SHP77 treated with DMSO at 0.1 percent for 48 hours (cell line): ENCODE measurements around the gene BLTP3A.
"Not testable (repeated sequence)": the region's sequence is repeated elsewhere in the genome, so short reads cannot be mapped to it uniquely, and the experiment has no call there.

Experiments used
- DNase-seq: peaks from one replicate; lab custom pipeline; 2025; lab: John Stamatoyannopoulos, UW

Gene BLTP3A, protein sequence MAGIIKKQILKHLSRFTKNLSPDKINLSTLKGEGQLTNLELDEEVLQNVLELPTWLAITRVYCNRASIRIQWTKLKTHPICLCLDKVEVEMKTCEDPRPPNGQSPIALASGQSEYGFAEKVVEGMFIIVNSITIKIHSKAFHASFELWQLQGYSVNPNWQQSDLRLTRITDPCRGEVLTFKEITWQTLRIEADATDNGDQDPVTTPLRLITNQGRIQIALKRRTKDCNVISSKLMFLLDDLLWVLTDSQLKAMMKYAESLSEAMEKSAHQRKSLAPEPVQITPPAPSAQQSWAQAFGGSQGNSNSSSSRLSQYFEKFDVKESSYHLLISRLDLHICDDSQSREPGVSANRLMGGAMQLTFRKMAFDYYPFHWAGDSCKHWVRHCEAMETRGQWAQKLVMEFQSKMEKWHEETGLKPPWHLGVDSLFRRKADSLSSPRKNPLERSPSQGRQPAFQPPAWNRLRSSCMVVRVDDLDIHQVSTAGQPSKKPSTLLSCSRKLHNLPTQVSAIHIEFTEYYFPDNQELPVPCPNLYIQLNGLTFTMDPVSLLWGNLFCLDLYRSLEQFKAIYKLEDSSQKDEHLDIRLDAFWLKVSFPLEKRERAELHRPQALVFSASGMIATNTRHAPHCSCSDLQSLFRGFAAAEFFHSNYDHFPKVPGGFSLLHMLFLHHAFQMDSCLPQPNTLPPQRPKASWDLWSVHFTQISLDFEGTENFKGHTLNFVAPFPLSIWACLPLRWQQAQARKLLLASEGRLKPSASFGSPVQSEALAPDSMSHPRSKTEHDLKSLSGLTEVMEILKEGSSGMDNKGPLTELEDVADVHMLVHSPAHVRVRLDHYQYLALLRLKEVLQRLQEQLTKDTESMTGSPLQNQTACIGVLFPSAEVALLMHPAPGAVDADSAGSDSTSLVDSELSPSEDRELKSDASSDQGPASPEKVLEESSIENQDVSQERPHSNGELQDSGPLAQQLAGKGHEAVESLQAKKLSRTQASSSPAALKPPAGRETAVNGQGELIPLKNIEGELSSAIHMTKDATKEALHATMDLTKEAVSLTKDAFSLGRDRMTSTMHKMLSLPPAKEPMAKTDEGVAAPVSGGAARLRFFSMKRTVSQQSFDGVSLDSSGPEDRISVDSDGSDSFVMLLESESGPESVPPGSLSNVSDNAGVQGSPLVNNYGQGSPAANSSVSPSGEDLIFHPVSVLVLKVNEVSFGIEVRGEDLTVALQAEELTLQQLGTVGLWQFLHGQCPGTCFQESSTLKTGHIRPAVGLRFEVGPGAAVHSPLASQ (N-terminal part only)

DNA sequence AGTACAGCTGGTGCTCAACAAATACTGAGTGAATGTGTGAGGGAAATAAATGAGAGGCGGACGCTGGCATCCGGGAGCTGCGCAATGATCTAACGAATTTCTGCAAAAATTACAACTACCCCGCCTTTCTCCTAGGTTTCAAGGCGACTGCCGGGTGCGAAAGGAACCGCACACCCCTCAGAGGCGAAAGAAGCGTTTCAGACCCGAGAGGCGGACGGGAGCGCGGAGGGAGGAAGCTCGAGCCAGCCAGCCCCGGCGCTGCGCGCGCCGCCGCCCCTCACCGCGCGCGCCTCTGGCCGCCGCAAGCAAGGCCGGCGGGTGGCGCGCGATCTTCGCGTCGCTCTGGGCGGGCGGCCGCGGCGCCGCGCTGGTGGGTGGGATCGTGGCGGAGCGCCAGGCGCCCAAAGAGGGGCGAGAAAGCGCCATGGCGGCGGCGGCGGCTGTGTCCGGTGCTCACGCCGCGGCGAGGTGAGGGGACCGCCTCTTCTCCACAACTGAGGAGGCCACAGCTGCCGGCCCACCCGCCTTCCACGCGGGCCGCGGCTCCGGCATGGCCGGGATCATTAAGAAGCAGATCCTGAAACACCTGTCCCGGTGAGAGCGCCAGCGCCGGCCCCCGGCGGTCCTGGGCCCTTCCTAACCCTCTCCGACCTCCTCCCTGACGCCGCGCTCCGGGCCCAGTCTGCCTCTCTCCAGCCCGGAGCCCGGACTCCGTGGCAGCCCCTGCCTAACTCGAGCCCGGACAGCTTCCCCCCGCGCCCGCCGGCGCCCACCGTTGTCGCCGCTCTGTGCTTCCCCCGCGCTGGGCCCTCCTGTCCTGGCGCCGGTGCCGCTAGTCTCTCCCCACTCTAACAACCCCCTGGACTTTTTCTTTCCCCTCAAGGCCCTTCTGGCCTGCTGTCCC lies at the start of gene BLTP3A:
TSS of gene BLTP3A (plus strand) at position 383 of the 904 bp plus-strand sequence. CDS start at position 551, 168 bp downstream.
- peak; percentile 34 for DNase-seq

GRCh38 chr6:34742094-34742493 lies 49.8 kb upstream of the BLTP3A start:
- DNase-seq, result no peak

- no peak for DNase-seq
Observed at GRCh38 chr6:34743625-34744293, 48.1 kb upstream of the BLTP3A start.

- not testable (repeated sequence) for DNase-seq
Observed at GRCh38 chr6:34744294-34744647, 47.6 kb upstream of the BLTP3A start.

DNA sequence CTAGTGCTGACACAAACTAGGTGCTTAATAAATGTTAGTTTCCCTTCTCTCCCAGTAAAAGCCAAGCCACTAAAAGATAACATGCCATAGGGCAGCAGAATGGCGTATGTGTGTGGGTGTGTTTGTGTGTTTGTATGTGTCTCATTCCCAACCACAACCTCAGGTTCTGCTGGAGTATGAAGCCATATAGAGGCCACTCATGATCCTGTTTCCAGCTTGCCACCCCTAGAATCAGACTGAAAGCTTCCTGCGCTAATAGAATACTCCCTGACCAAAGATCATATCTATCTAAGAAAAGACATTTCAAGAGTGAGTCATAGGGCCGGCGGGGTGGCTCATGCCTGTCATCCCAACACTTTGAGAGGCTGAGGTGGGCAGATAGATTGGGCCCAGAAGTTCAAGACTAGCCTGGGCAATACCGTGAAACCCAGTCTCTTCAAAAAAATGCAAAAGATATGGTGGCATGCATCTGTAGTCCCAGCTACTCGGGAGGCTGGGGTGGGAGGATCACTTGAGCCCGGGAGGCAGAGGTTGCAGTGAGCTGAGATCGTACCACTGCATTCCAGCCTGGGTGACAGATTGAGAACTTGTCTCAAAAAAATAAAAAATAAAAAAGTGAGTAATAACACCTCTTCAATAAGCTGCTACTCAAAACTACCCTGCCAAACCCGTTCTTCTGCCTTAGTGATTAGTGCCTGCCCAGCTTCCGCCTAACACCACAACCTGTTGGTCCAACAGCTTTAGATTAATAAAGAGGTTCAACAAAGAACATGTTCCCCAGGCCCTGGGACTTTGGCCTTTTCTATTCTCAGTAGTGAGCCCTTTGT lies 46.4 kb upstream of the BLTP3A start:
- DNase-seq, result no peak

- DNase-seq, result no peak
Observed at GRCh38 chr6:34746104-34746846, 45.6 kb upstream of the BLTP3A start.

DNA sequence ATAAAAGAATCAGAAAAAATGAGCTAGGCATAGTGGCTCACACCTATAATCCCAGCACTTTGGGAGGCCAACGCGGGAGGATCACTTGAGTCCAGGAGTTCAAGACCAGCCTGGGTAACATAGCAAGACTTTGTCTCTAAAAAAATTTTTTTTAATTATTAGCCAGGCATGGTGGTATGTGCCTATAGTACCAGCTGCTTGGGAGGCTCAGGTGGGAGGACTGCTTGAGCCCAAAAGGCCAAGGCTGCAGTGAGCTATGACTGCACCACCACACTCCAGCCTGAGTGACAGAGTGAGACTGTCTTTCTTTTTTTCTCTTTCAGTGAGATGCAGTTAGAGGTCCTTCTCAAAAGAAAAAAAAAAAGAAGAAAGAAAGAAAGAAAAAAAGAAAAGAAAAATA lies 43.1 kb upstream of the BLTP3A start:
- no peak for DNase-seq

DNA sequence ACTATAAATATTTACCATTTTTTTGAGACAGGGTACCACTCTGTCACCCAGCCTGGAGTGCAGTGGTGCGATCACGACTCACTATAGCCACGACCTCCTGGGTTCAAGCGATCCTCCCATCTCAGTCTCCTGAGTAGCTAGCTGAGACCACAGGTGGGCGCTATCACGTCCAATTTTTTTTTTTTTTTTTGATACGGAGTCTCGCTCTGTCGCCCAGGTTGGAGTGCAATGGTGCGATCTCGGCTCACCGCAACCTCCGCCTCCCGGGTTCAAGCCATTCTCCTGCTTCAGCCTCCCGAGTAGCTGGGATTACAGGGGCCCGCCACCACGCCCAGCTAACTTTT lies 35.4 kb upstream of the BLTP3A start:
- peak; percentile 10 for DNase-seq

DNA sequence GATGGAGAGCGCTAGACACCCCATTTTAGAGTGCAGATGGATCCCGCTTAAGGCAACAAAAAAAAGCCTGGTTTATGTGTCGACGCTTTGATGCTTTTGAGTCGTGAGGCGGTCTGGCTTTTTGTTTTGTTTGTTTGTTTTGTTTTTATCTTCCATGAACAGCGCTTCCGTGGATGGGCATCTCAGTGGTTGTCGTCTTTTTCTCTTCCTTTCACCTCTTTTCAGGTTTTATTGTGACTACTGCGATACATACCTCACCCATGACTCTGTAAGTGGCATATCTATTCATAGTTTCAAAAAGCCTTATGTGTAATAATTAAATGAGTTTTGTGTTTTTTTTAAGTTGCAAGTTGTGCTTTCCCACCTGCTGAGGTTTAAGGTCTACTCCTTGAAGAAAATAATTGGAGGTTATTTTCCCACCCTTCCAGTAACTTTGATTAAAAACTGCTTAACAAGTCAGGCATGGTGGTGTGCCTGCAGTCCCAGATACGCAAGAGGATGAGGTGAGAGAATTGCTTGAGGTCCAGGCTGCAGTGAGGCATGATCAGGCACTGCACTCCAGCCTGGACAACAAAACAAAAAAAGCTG lies 34.1 kb upstream of the BLTP3A start:
- DNase-seq, result no peak

- DNase-seq, result no peak
Observed at GRCh38 chr6:34760108-34760507, 31.8 kb upstream of the BLTP3A start.

GRCh38 chr6:34761681-34762080 lies 30.2 kb upstream of the BLTP3A start:
- DNase-seq, result not testable (repeated sequence)

GRCh38 chr6:34768148-34768547 lies 23.7 kb upstream of the BLTP3A start:
- no peak for DNase-seq

DNA sequence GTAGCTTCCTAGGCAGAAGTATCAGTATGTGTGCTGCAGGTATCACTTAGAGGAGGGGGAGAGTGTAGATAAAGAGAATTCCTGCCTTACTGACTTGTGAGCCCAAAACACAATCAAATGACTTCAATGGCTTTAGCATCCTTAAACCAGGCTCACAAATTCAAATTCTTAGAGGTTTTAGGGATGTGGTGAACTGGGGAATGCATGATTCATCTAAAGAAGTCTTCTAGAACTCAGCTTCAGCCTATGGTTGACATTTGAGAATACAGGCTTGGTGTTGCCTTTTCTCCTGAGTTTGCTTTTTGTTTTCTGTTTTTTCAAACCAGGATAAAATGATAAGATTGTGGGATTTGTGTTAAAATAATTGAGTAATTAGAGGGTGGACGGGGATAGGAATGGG lies 20.2 kb upstream of the BLTP3A start:
- no peak for DNase-seq

GRCh38 chr6:34772940-34773339 lies 18.9 kb upstream of the BLTP3A start:
- DNase-seq, result no peak

GRCh38 chr6:34773916-34774315 lies 18.0 kb upstream of the BLTP3A start:
- no peak for DNase-seq

GRCh38 chr6:34774967-34775366 lies 16.9 kb upstream of the BLTP3A start:
- no peak for DNase-seq

DNA sequence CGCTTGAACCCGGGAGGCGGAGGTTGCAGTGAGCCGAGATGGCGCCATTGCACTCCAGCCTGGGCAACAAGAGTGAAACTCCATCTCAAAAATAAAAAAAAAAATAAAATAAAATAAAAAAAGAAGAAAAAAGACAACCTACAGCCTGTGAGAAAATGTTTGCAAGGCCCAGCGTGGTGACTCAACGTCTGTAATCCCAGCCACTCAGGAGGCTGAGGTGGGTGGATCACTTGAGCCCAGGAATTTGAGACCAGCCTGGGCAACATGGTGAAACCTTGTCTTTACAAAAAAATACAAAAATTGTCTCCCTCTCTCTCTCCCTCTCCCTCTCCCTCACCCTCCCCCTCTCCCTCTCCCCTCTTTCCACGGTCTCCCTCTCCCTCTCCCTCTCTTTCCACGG lies 6.5 kb upstream of the BLTP3A start:
- DNase-seq, result not testable (repeated sequence)

DNA sequence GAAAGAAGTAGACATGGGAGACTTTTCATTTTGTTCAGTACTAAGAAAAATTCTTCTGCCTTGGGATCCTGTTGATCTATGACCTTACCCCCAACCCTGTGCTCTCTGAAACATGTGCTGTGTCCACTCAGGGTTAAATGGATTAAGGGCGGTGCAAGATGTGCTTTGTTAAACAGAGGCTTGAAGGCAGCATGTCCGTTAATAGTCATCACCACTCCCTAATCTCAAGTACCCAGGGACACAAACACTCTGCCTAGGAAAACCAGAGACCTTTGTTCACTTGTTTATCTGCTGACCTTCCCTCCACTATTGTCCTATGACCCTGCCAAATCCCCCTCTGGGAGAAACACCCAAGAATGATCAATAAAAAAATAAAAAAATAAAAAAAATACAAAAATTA lies 4.7 kb upstream of the BLTP3A start:
- DNase-seq, result not testable (repeated sequence)

DNA sequence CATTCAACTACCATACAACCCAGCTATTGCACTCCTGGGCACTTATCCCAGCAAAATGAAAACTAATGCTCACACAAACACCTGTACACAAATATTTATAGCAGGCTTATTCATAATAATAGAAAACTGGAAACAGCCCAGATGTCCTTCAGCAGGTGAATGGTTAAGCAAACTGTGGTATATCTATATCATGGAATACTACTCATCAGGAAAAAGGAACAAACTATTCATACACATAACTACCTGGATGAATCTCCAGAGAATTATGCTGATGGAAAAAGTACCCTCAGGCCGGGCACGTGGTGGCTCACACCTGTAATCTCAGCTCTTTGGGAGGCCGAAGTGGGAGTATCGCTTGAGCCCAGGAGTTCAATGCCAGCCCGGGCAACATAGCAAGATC lies 3.8 kb upstream of the BLTP3A start:
- DNase-seq, result no peak
